Calu3 (cell line): Measurements from ENCODE around the gene ACBD3. TPM values are rescaled to one million over a fixed set of nuclear protein-coding genes. Genes with fewer than 3 reads are reported as not detected.

Source experiments
- BruUV-seq: library from RNA; stranded (reverse); fragments of 400-500 nt; replicated peaks from 2 replicates; lab custom pipeline; 2021; lab: Mats Ljungman, UMichigan
- CTCF ChIA-PET: fragments of 300-600 bp; sonication (Branson Sonifier 250); formaldehyde crosslinking; loops from one replicate; lab custom pipeline; 2022; ENCODE audit warnings: antibody characterized with exemption; lab: Charles Lee
- DNase-seq: peaks from one replicate; pipeline ENCODE4 v3.0.0; 2022
- H3K27ac Mint-ChIP-seq: one replicate; pipeline ENCODE4 v1.8.0; 2022; ENCODE audit warnings: mixed read lengths; ENCODE audit not compliant: unreplicated experiment
- H3K27me3 Mint-ChIP-seq: one replicate; pipeline ENCODE4 v1.8.0; 2022; ENCODE audit warnings: mixed read lengths; ENCODE audit not compliant: unreplicated experiment
- H3K36me3 Mint-ChIP-seq: one replicate; pipeline ENCODE4 v1.8.0; 2022; ENCODE audit warnings: mild to moderate bottlenecking, moderate library complexity, mixed read lengths; ENCODE audit not compliant: insufficient read depth, unreplicated experiment
- H3K4me1 Mint-ChIP-seq: one replicate; pipeline ENCODE4 v1.8.0; 2022; ENCODE audit warnings: mild to moderate bottlenecking, low read depth, mixed read lengths; ENCODE audit not compliant: unreplicated experiment
- H3K4me3 Mint-ChIP-seq: one replicate; pipeline ENCODE4 v1.8.0; 2022; ENCODE audit warnings: mild to moderate bottlenecking, low read depth, moderate library complexity, mixed read lengths; ENCODE audit not compliant: unreplicated experiment
- H3K9me3 Mint-ChIP-seq: one replicate; pipeline ENCODE4 v1.8.0; 2022; ENCODE audit warnings: low read depth, mixed read lengths; ENCODE audit not compliant: unreplicated experiment
- CTCF ChIP-seq: fragments of 200-600 bp; IDR thresholded peaks from one replicate; pipeline ENCODE4 v1.8.0; 2022; ENCODE audit warnings: antibody characterized with exemption; ENCODE audit not compliant: unreplicated experiment
- intact Hi-C: fragments of 100-400 bp; cut with micrococcal nuclease; formaldehyde crosslinking; loops from one replicate; pipeline ENCODE4 v1.10.0; 2022; ENCODE audit not compliant: unreplicated experiment
- total RNA-seq: library from RNA; stranded (reverse); gene quantifications from 2 replicates; pipeline ENCODE4 v1.2.3, GENCODE V29; 2022

ACBD3 gene
- total RNA-seq, 1 experiment from 2014 or later: 51.6 TPM

DNA sequence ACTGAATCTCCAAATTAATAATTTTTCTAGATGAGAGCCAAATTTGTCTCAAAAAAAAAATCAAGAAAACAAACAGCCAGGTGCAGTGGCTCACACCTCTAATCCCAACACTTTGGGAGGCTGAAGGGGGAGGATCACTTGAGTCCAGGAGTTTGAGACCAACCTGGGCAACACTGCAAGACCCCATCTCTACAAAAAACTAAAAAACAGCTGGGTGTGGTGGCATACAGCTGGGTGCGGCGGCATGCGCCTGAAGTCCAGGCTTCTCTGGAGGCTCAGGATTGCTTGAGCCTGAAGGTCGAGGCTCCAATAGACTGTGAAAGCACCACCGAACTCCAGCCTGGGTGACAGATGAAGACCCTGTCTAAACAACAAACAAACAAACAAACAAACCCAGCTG, 14.0 kb downstream of the ACBD3 start:
- intact Hi-C loops: no loop called here
- Mint-ChIP-seq H3K27ac (no peak overlapping the region), H3K36me3 (peaks cover 26% of the 10 kb centered on the region), H3K27me3 (no peaks in the 10 kb centered on the region), H3K4me1 (peaks cover 12% of the 10 kb centered on the region), H3K4me3 (no peak overlapping the region), H3K9me3 (no peaks in the 10 kb centered on the region)
- no TSS peak for BruUV-seq
- no peak for DNase-seq
- no peak for TF ChIP-seq CTCF
- CTCF ChIA-PET: interaction anchor here (1.5 kb wide), 1 partner anchor 10 kb away, joined by 3 read pairs; no protein-coding TSS in a partner anchor

DNA sequence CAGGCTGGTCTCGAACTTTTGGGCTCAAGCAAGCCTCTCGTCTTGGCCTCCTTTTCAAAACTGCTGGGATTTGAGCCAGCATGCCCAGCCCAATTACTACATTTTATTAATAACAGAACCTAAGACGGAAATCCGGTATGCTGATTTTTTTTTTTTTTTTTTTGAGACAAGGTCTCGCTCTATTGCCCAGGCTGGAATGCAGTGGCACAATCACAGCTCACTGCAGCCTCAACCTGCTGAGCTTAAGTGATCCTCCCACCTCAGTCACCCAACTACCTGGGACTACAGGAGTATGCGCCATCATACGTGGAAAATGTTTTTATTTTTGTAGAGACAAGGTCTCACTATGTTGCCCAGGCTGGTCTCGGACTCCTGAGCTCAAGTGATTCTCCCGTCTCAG, 20.2 kb downstream of the ACBD3 start:
- no peaks in the 10 kb centered on the region for H3K27me3 Mint-ChIP-seq
- H3K4me1 Mint-ChIP-seq: no peaks in the 10 kb centered on the region
- no peaks in the 10 kb centered on the region for H3K9me3 Mint-ChIP-seq
- H3K36me3 Mint-ChIP-seq: peaks cover 35% of the 10 kb centered on the region
- H3K4me3 Mint-ChIP-seq: no peak overlapping the region
- H3K27ac Mint-ChIP-seq: no peak overlapping the region
- CTCF ChIA-PET: interaction anchor here (0.9 kb wide), 1 partner anchor 41 kb away, joined by 3 read pairs; no protein-coding TSS in a partner anchor
- TF ChIP-seq CTCF: no peak
- no peak for DNase-seq
- no TSS peak for BruUV-seq
- intact Hi-C loops: no loop called here

GRCh38 chr1:226164154-226164553, 22.4 kb downstream of the ACBD3 start:
- Mint-ChIP-seq H3K4me3 (no peak overlapping the region), H3K36me3 (peaks cover 48% of the 10 kb centered on the region), H3K27me3 (no peaks in the 10 kb centered on the region), H3K9me3 (no peaks in the 10 kb centered on the region), H3K27ac (no peak overlapping the region), H3K4me1 (no peaks in the 10 kb centered on the region)
- intact Hi-C loops: no loop called here
- no peak for TF ChIP-seq CTCF
- no peak for DNase-seq
- CTCF ChIA-PET: interaction anchor here (1.3 kb wide), 1 partner anchor 39 kb away, joined by 4 read pairs; no protein-coding TSS in a partner anchor
- BruUV-seq: no TSS peak

DNA sequence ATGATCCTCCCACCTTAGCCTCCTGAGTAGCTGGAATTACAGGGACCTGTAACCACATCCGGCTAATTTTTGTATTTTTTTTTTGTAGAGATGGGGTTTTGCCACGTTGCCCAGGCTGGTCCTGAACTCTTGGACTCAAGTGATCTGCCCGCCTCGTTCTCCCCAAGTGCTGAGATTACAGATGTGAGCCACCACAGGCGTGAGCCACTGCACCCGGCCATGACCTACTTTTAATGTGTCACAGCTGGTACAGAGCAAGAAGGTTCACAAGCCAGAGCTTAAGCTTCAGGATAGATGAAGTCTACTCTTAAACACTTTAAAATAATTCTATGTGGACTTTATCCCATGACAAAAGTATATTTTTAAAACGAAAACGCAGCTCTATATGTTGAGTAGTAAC, 23.6 kb downstream of the ACBD3 start:
- H3K4me1 Mint-ChIP-seq: no peaks in the 10 kb centered on the region

More for the DNA sequence above, 23.6 kb downstream of the ACBD3 start:
- peaks cover 55% of the 10 kb centered on the region for H3K36me3 Mint-ChIP-seq
- no peak for DNase-seq
- no peaks in the 10 kb centered on the region for H3K27me3 Mint-ChIP-seq
- no TSS peak for BruUV-seq
- CTCF ChIA-PET: interaction anchor here (0.6 to 1.3 kb wide), 3 partner anchors 10 to 37 kb away, joined by 3 to 4 read pairs (median 3); no protein-coding TSS in a partner anchor
- no peak overlapping the region for H3K27ac Mint-ChIP-seq
- no peaks in the 10 kb centered on the region for H3K9me3 Mint-ChIP-seq
- no peak for TF ChIP-seq CTCF
- no peak overlapping the region for H3K4me3 Mint-ChIP-seq
- intact Hi-C loops: no loop called here
